GM19193 (cell line): ENCODE results near the gene PKNOX2.

Experiments
- POLR2A ChIP-seq: IDR thresholded peaks from 4 replicates; pipeline ENCODE4 v1.6.1; 2011; ENCODE audit not compliant: insufficient read depth, insufficient read length; ENCODE audit errors: extremely low read depth

Gene PKNOX2

GRCh38 chr11:125164422-125165110 lies at the start of gene PKNOX2:
Gene PKNOX2, plus strand, starts transcription at chr11:125164751. Its CDS starts 186,555 bp downstream, at chr11:125351306.
- no peak for TF ChIP-seq POLR2A

GRCh38 chr11:125117429-125117828 lies 47.1 kb upstream of the PKNOX2 start:
- TF ChIP-seq POLR2A, result no peak

GRCh38 chr11:125123194-125123946 lies 41.2 kb upstream of the PKNOX2 start:
- TF ChIP-seq POLR2A, result no peak

GRCh38 chr11:125123947-125124617 lies 40.5 kb upstream of the PKNOX2 start:
- no peak for TF ChIP-seq POLR2A

- TF ChIP-seq POLR2A, result no peak
Measured at GRCh38 chr11:125124618-125124992, 39.9 kb upstream of the PKNOX2 start.

GRCh38 chr11:125128450-125128849 lies 36.1 kb upstream of the PKNOX2 start:
- no peak for TF ChIP-seq POLR2A

- TF ChIP-seq POLR2A, result no peak
Measured at GRCh38 chr11:125129316-125129993, 35.1 kb upstream of the PKNOX2 start.

- no peak for TF ChIP-seq POLR2A
Measured at GRCh38 chr11:125132071-125132470, 32.5 kb upstream of the PKNOX2 start.

GRCh38 chr11:125132596-125132995 lies 32.0 kb upstream of the PKNOX2 start:
- TF ChIP-seq POLR2A, result no peak

GRCh38 chr11:125136001-125136400 lies 28.6 kb upstream of the PKNOX2 start:
- no peak for TF ChIP-seq POLR2A

- TF ChIP-seq POLR2A, result no peak
Measured at GRCh38 chr11:125138966-125139365, 25.6 kb upstream of the PKNOX2 start.

- no peak for TF ChIP-seq POLR2A
Measured at GRCh38 chr11:125139778-125140177, 24.8 kb upstream of the PKNOX2 start.

GRCh38 chr11:125140233-125140632 lies 24.3 kb upstream of the PKNOX2 start:
- TF ChIP-seq POLR2A, result no peak

GRCh38 chr11:125141178-125141577 lies 23.4 kb upstream of the PKNOX2 start:
- TF ChIP-seq POLR2A, result no peak
